GM21528 (cell line): Measurements from ENCODE around the gene FAM107B.

Source experiments
- ATAC-seq: cut with Tn5 transposase; IDR thresholded peaks from one replicate; pipeline ENCODE4 v1.9.1; 2021; ENCODE audit warnings: mild to moderate bottlenecking, moderate library complexity; ENCODE audit not compliant: unreplicated experiment, low FRiP score

The FAM107B gene

GRCh38 chr10:14543046-14543903 lies 231.4 kb downstream of the FAM107B start:
- ATAC-seq = no peak

- no peak for ATAC-seq
Observed at GRCh38 chr10:14541379-14541778, 233.3 kb downstream of the FAM107B start.

DNA sequence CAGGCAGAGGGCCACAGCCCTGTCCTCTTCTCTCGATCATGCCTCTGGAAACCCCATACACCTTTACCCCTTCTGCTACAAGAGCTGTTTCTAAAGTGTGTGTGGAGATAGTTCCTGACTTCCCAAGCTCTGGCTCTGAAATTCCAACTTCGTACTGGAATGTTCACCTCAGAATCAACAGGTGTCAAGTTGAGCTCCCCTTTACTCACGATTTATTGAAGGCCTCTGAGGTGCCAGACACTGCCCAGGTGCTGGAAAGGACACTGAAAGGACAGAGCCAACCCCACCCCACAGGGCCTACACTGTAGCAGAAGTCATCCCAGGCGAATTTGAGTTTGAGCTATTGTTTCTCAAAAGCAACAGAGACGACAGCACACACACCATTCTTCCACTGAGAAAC lies 234.1 kb downstream of the FAM107B start:
- no peak for ATAC-seq

- no peak for ATAC-seq
Observed at GRCh38 chr10:14540062-14540461, 234.6 kb downstream of the FAM107B start.

GRCh38 chr10:14539176-14539575 lies 235.5 kb downstream of the FAM107B start:
- no peak for ATAC-seq

DNA sequence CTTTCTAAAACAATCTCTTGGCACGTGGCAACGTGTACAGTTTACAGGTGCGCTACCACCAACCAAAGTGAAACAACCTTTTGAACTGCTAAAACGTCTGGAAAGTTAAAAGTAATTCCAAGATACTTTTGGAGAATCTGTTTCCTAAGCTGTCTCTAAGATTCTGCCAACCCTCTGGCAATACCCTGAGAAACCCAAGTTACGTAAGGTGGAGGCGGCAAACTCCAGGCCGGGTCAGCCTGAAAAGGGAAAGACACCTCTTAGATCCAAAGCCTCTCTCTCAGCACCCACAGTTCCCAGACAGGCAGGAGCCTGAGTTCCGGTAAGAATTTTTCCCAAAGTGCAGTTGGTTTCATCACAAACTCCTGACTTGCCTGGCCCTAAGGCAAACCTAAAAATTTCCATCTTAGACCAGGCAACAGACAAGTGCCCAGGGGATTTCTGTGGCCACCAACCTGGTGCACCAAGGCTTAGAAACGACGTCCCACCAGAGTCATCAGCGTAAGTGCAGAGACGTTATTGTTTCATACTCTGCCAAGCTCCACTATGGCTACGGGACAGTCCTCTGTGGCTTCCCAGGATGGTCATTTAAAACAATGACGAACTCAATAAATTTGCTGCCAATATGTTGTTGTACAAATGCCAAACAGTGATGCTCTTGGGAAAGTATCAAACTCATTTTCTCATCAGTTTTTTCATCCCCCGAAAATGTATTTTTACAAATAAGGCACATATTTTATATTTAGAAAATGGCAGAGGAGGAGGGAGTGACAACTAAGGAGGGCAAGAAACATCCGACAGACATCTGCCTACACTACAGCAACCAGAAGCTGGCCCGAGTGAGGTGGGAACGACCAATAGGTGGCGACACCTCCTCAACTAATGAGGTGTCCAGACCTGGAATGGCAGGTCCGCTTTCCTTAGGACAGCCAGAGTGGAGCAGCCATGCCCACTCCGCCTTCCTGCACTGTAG lies 238.2 kb downstream of the FAM107B start:
- no peak for ATAC-seq

- ATAC-seq = no peak
Observed at GRCh38 chr10:14535457-14536130, 239.1 kb downstream of the FAM107B start.

- ATAC-seq = no peak
Observed at GRCh38 chr10:14534152-14534551, 240.5 kb downstream of the FAM107B start.

DNA sequence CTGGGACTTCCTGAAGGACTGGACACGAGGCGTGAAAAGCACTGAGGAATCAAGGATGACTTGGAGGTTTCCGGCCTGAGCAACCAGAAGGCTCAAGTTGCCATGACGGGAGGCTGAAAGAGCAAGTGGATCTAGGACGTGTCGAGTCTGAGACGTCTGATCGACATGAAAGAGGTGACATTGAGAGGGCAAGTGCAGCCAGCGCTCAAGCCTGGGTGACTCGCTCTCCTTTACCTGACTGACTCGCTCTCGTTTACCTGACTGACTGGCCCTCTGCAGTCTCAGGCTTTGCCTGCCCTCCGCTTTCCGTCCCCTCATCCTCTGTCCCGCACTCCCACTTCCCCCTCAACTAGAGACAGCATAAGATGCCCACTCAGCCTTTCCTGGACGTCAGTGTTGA lies 241.4 kb downstream of the FAM107B start:
- no peak for ATAC-seq

GRCh38 chr10:14532473-14533251 lies 242.0 kb downstream of the FAM107B start:
- ATAC-seq = no peak

GRCh38 chr10:14531974-14532373 lies 242.7 kb downstream of the FAM107B start:
- no peak for ATAC-seq

DNA sequence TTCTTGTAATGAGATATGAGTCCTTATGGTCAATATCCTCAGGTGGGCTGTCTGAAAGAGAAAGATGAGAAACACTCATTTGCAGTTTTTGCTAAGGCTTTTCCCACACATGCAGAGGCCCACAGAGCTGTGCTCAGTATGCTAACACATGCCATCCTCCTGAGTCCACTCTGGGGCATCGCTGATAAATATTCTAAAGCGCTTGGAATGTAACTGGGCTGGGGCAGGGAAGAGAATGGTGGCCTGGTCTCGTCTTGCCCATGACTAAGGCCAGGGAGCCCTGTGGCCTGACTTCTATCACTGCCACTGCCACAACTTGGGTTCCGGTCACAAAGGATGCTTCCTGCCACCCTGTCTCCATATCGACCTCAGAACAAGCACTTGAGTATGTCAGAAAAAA lies 244.2 kb downstream of the FAM107B start:
- no peak for ATAC-seq

DNA sequence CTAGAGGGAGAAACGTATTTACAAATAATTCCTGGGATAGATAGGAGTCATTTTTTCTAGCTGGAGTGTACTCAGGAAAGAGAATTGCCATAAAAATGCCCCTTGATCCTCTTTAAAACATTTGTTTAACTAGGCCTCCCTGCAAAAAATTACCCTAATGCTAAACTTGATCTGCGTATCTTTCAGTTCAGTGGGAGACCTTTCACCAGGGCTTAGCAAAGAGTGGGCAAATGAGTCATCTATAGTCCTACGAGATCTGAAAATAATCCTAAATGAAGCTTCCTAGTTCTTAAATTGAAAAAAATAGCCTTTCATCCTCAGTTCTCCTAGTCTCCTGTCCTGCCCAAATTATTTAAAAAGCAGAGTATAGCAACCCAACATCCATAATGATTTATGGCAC lies 245.3 kb downstream of the FAM107B start:
- no peak for ATAC-seq

DNA sequence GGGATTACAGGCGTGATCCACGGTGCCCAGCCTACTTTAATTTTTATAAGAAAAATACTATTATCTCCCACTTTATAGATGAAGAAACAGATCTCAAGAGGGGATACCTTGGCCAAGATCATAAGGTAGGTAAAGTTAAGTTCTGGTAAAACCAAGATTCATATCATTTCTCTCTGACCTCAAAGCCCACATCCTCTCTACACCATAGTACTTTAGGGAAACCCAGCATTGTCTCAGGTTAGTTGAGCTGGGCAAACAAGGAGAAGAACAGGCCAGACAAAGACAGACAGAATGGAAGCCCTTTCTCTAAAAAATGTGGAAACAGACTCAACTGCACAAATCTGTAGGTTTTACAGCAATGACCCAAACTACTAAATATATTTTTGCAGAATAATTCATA lies 246.2 kb downstream of the FAM107B start:
- ATAC-seq = no peak

DNA sequence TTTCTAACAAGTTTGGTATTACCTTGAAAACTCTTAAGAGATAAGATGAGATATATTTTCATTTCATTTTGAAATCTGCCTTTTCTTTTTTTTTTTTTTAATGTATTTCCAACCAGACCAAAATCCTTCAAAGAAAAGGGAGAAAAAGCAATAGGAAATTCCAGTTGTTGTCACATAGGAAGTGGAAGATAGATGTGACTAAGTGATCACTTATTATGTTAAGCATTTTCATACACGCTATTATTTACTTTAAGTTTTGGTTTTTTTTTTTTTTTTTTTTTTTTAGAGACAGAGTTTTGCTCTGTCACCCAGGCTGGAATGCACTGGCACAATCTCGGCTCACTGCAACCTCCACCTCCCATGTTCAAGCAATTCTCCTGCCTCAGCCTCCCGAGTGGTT lies 246.8 kb downstream of the FAM107B start:
- no peak for ATAC-seq

DNA sequence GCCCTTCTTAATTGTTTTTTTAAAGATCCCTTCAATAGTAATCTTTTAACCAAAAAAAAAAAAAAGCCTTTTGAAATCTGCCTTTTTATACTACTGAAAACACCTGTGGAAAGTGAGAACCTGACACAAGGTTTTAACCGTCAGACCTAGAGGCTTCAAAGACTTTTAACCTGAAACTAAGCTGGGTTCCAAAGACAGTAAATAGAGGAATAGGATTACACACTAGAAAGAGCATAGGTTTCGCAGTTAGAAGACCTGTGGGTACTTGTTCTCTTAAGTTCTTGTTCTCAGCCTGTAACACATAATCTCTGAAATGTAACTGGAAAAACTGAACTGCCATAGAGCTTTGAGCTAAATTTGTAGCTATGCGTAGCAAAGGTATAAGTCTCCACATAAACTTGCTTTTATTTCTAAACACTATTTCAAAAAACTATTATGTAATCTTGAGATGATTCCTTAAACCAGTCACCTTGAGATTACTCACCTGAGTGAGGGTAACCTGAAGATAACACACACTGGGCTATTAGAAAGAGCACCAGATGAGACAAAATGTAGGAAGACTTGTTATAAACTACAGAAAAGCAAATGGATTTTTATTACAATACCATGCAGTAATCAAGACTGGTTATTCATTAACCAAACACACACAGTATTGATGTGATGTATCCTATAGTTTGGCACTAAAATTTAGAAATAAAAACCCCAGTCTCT lies 247.4 kb downstream of the FAM107B start:
- ATAC-seq = no peak

- no peak for ATAC-seq
Observed at GRCh38 chr10:14526326-14526725, 248.4 kb downstream of the FAM107B start.

DNA sequence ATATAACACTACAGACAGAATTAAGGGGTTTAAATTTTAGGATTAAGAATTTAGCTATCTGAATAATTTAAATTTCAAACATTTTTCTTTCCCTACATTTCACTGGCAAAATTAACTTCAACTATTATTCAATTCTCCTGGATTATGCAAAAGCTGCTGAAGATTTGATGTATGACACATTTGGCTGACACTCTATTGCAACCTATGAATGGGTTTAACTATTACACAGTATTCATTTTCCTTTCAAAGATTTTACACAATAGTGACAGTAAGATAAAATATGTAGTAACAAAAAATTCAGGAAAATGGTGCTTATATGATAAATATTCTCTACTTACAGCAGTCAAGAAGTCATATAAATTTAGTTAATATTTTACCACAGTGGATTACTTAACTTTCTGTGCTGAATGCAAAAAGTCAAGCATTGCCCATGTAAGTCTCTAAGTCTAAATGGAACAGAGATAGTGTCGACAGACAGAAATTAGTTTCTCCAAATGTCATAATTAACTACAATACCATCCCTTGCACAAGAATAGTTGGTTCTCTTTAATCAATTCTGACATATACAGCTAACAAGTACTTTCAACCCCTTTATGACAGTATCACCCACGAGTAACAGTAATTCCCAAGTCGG lies 249.9 kb downstream of the FAM107B start:
- no peak for ATAC-seq

- ATAC-seq = no peak
Observed at GRCh38 chr10:14523286-14523685, 251.4 kb downstream of the FAM107B start.
